WTC11 (cell line): ENCODE measurements around the gene DROSHA. TPM values are rescaled to one million over a fixed set of nuclear protein-coding genes. Genes with fewer than 3 reads are reported as not detected.

Source experiments
- ATAC-seq: fragments of 200-7000 bp; cut with Tn5 transposase; 2 replicates; pipeline ENCODE4 v1.10.0; 2021; ENCODE audit warnings: mild to moderate bottlenecking, moderate library complexity
- CTCF ChIA-PET: fragments of 300-600 bp; sonication (Branson Sonifier 250); formaldehyde crosslinking; loops from one replicate; lab custom pipeline; 2021; ENCODE audit warnings: antibody characterized with exemption; lab: Charles Lee
- POLR2A ChIA-PET: fragments of 350-600 bp; sonication (Branson Sonifier 250); formaldehyde crosslinking; loops from one replicate; lab custom pipeline; 2021; ENCODE audit warnings: antibody characterized with exemption; lab: Charles Lee
- DNase-seq: peaks from one replicate; pipeline ENCODE4 v3.0.0; 2021; ENCODE audit warnings: low spot score
- H3K27ac Mint-ChIP-seq: 2 replicates; pipeline ENCODE4 v1.8.0; 2021; ENCODE audit warnings: mixed read lengths
- H3K27me3 Mint-ChIP-seq: 2 replicates; pipeline ENCODE4 v1.8.0; 2021; ENCODE audit warnings: low read depth, mild to moderate bottlenecking, moderate library complexity, mixed read lengths
- H3K36me3 Mint-ChIP-seq: 2 replicates; pipeline ENCODE4 v1.8.0; 2021; ENCODE audit warnings: mixed read lengths
- H3K4me1 Mint-ChIP-seq: 2 replicates; pipeline ENCODE4 v1.8.0; 2022; ENCODE audit warnings: mixed read lengths
- H3K4me3 Mint-ChIP-seq: 2 replicates; pipeline ENCODE4 v1.8.0; 2021; ENCODE audit warnings: mild to moderate bottlenecking, moderate library complexity, mixed read lengths
- H3K9me3 Mint-ChIP-seq: 2 replicates; pipeline ENCODE4 v1.8.0; 2021; ENCODE audit warnings: mixed read lengths
- CDX4 ChIP-seq: fragments of 250-450 bp; sonication (Bioruptor Pico); IDR thresholded peaks from 2 replicates; pipeline ENCODE4 v1.9.0; 2021; ENCODE audit warnings: moderate library complexity, mild to moderate bottlenecking, inconsistent platforms, borderline replicate concordance
- CREB1 ChIP-seq: sonication (generic); formaldehyde crosslinking; IDR thresholded peaks from 2 replicates; pipeline ENCODE4 v1.8.0; 2023; ENCODE audit warnings: mild to moderate bottlenecking, missing genetic modification reagents
- EMX1 ChIP-seq: fragments of 250-450 bp; sonication (Bioruptor Pico); IDR thresholded peaks from 2 replicates; pipeline ENCODE4 v1.8.0; 2021; ENCODE audit warnings: mild to moderate bottlenecking
- FOXJ3 ChIP-seq: sonication (generic); formaldehyde crosslinking; IDR thresholded peaks from 2 replicates; pipeline ENCODE4 v1.9.0; 2021; ENCODE audit warnings: missing genetic modification reagents, mild to moderate bottlenecking, borderline replicate concordance
- HMGXB4 ChIP-seq: sonication (generic); formaldehyde crosslinking; IDR thresholded peaks from 2 replicates; pipeline ENCODE4 v1.8.1; 2023; ENCODE audit warnings: mild to moderate bottlenecking, moderate library complexity, missing genetic modification reagents
- IRF2 ChIP-seq: sonication (generic); formaldehyde crosslinking; IDR thresholded peaks from 2 replicates; pipeline ENCODE4 v1.8.0; 2022; ENCODE audit warnings: low read depth, missing genetic modification reagents, borderline replicate concordance
- NR3C1 ChIP-seq: sonication (generic); formaldehyde crosslinking; conservative IDR thresholded peaks from 2 replicates; pipeline ENCODE4 v1.8.1; 2023; ENCODE audit warnings: low read depth, mild to moderate bottlenecking, missing genetic modification reagents
- PRDM15 ChIP-seq: sonication (generic); formaldehyde crosslinking; IDR thresholded peaks from 2 replicates; pipeline ENCODE4 v1.8.0; 2022; ENCODE audit warnings: missing genetic modification reagents
- RORB ChIP-seq: fragments of 250-450 bp; sonication (Bioruptor Pico); IDR thresholded peaks from 2 replicates; pipeline ENCODE4 v1.9.0; 2021; ENCODE audit warnings: mild to moderate bottlenecking
- USF1 ChIP-seq: sonication (generic); formaldehyde crosslinking; IDR thresholded peaks from 2 replicates; pipeline ENCODE4 v1.8.0; 2022; ENCODE audit warnings: mild to moderate bottlenecking, missing genetic modification reagents
- ZBTB43 ChIP-seq: sonication (generic); formaldehyde crosslinking; IDR thresholded peaks from 2 replicates; pipeline ENCODE4 v1.8.1; 2023; ENCODE audit warnings: mild to moderate bottlenecking, missing genetic modification reagents
- ZMAT4 ChIP-seq: fragments of 250-450 bp; sonication (Bioruptor Pico); IDR thresholded peaks from 2 replicates; pipeline ENCODE4 v1.9.0; 2021; ENCODE audit warnings: mild to moderate bottlenecking
- ZNF281 ChIP-seq: sonication (generic); formaldehyde crosslinking; IDR thresholded peaks from 2 replicates; pipeline ENCODE4 v1.8.0; 2023; ENCODE audit warnings: mild to moderate bottlenecking, missing genetic modification reagents
- ZNF532 ChIP-seq: fragments of 250-450 bp; sonication (Bioruptor Pico); IDR thresholded peaks from 2 replicates; pipeline ENCODE4 v1.9.0; 2021; ENCODE audit warnings: mild to moderate bottlenecking, borderline replicate concordance
- ZNF671 ChIP-seq: fragments of 250-450 bp; sonication (Bioruptor Pico); IDR thresholded peaks from 2 replicates; pipeline ENCODE4 v1.8.0; 2021; ENCODE audit warnings: mild to moderate bottlenecking
- total RNA-seq: library from RNA; stranded (reverse); gene quantifications from 3 replicates; pipeline ENCODE4 v1.2.3, GENCODE V29; 2021

Gene DROSHA
- total RNA-seq, 1 experiment from 2014 or later, result 125 TPM

GRCh38 chr5:31416547-31416946, 115.3 kb downstream of the DROSHA start:
- Mint-ChIP-seq H3K36me3 (peaks cover 24% of the 10 kb centered on the region), H3K27me3 (no peaks in the 10 kb centered on the region), H3K4me3 (no peak overlapping the region), H3K9me3 (no peaks in the 10 kb centered on the region), H3K27ac (no peak overlapping the region), H3K4me1 (peaks cover 3% of the 10 kb centered on the region; the same call in 1 of the 2 replicates)
- DNase-seq (no peak), ATAC-seq (peak; percentile 60)
- TF ChIP-seq NR3C1 (CRISPR knock-in tag) (no peak), ZNF671 (CRISPR knock-in tag) (no peak), HMGXB4 (no peak), FOXJ3 (CRISPR knock-in tag) (no peak), CREB1 (no peak), USF1 (no peak), ZNF281 (CRISPR knock-in tag) (no peak), EMX1 (CRISPR knock-in tag) (no peak), ZMAT4 (no peak), ZBTB43 (CRISPR knock-in tag) (no peak), PRDM15 (CRISPR knock-in tag) (no peak), CDX4 (CRISPR knock-in tag) (no peak), IRF2 (CRISPR knock-in tag) (no peak), RORB (CRISPR knock-in tag) (no peak)
- ChIA-PET POLR2A (no interaction called here), CTCF (no interaction called here)

- no peaks in the 10 kb centered on the region for H3K9me3 Mint-ChIP-seq
- no peak overlapping the region for H3K4me3 Mint-ChIP-seq
- peaks cover 19% of the 10 kb centered on the region for H3K36me3 Mint-ChIP-seq
- H3K27me3 Mint-ChIP-seq, result no peaks in the 10 kb centered on the region
- TF ChIP-seq ZNF532, result no peak
- CTCF ChIA-PET, result no interaction called here
- ATAC-seq, result no peak
- no peak overlapping the region for H3K27ac Mint-ChIP-seq
- H3K4me1 Mint-ChIP-seq, result peaks cover 3% of the 10 kb centered on the region; the same call in 1 of the 2 replicates
- no peak for DNase-seq
- POLR2A ChIA-PET, result no interaction called here
These were observed 115.9 kb downstream of the DROSHA start for GRCh38 chr5:31415960-31416359.
